CD14-positive monocyte (primary cell): ENCODE measurements around the gene GHRH. TPM values are rescaled to one million over a fixed set of nuclear protein-coding genes. Genes with fewer than 3 reads are reported as not detected.
A peak's percentile ranks its signal among the peaks of the same experiment; 100 is the strongest.

Source experiments
- DNase-seq, 3 donors: peaks; one replicate each; pipeline ENCODE4 v3.0.0-alpha.2; 2011 to 2022
- H2AFZ ChIP-seq: 2 replicates; pipeline ENCODE4 v1.6.0; 2012; ENCODE audit warnings: mild to moderate bottlenecking, low read depth, low read length, inconsistent platforms; ENCODE audit not compliant: insufficient read depth, poor library complexity, severe bottlenecking
- H3K27ac ChIP-seq, 2 donors: 1 replicate in 1 of 2; 2 replicates in 1 of 2; pipeline ENCODE4 v1.5.1; 2012 to 2013; ENCODE audit warnings: low read length in 2 of 2, control low read depth in 1 of 2, inconsistent platforms in 1 of 2, low read depth in 1 of 2, mild to moderate bottlenecking in 1 of 2
- H3K27me3 ChIP-seq, 2 donors: one replicate each; pipeline versions ENCODE4 v1.6.0 to v1.6.1; 2011 to 2013; ENCODE audit warnings: low read length in 2 of 2; ENCODE audit not compliant: control insufficient read depth in 2 of 2, insufficient read depth in 2 of 2
- H3K36me3 ChIP-seq, 2 donors: replicated peaks in 1 of 2; 1 replicate in 1 of 2; 2 replicates in 1 of 2; pipeline versions ENCODE4 v1.5.1 to v1.6.1; 2012 to 2013; ENCODE audit warnings: low read length in 2 of 2, control low read depth in 1 of 2, inconsistent platforms in 1 of 2, mild to moderate bottlenecking in 1 of 2; ENCODE audit not compliant: insufficient read depth in 2 of 2, control insufficient read depth in 1 of 2
- H3K4me1 ChIP-seq, 2 donors: 1 replicate in 1 of 2; 2 replicates in 1 of 2; pipeline versions ENCODE4 v1.5.1 to v1.6.1; 2012 to 2013; ENCODE audit warnings: low read length in 2 of 2, control low read depth in 1 of 2, inconsistent platforms in 1 of 2, mild to moderate bottlenecking in 1 of 2, moderate library complexity in 1 of 2; ENCODE audit not compliant: insufficient read depth in 2 of 2, control insufficient read depth in 1 of 2
- H3K4me2 ChIP-seq: replicated peaks from 2 replicates; pipeline ENCODE3; 2012; ENCODE audit warnings: low read length, moderate library complexity, mild to moderate bottlenecking; ENCODE audit not compliant: poor library complexity, severe bottlenecking; ENCODE audit errors: extremely low read depth
- H3K4me3 ChIP-seq, 3 experiments: fragments of 200-600 bp in 1 of 3; sonication (generic) in 1 of 3; replicated peaks in 1 of 3; 1 replicate in 2 of 3; 2 replicates in 1 of 3; pipeline ENCODE4 v1.5.1; 2011 to 2013; ENCODE audit warnings: low read length in 3 of 3, mild to moderate bottlenecking in 3 of 3, control low read depth in 2 of 3, low read depth in 2 of 3, inconsistent platforms in 1 of 3, moderate library complexity in 1 of 3
- H3K79me2 ChIP-seq: 2 replicates; pipeline ENCODE4 v1.6.0; 2012; ENCODE audit warnings: mild to moderate bottlenecking, control low read depth, inconsistent platforms, low read length, moderate library complexity; ENCODE audit not compliant: insufficient read depth
- H3K9ac ChIP-seq: 2 replicates; pipeline ENCODE4 v1.6.0; 2017; ENCODE audit warnings: low read length, mild to moderate bottlenecking; ENCODE audit not compliant: insufficient read depth, poor library complexity, severe bottlenecking
- H3K9me3 ChIP-seq, 2 donors: replicated peaks in 1 of 2; 1 replicate in 1 of 2; 2 replicates in 1 of 2; pipeline versions ENCODE4 v1.5.1 to v1.6.1; 2012 to 2013; ENCODE audit warnings: low read length in 2 of 2, control low read depth in 1 of 2; ENCODE audit not compliant: control insufficient read depth in 1 of 2, insufficient read depth in 1 of 2
- H4K20me1 ChIP-seq: 2 replicates; pipeline ENCODE4 v1.6.0; 2012; ENCODE audit warnings: mild to moderate bottlenecking, low read length, control low read depth, moderate library complexity; ENCODE audit not compliant: insufficient read depth
- H3K27ac Mint-ChIP-seq, 7 donors: one replicate each; pipeline ENCODE4 v1.8.0; 2020; ENCODE audit warnings: mild to moderate bottlenecking in 7 of 7, mixed read lengths in 7 of 7, moderate library complexity in 6 of 7, inconsistent platforms in 2 of 7
- H3K27me3 Mint-ChIP-seq, 3 donors: one replicate each; pipeline ENCODE4 v1.8.0; 2021 to 2022; ENCODE audit warnings: low read depth in 3 of 3, mild to moderate bottlenecking in 3 of 3, mixed read lengths in 3 of 3, moderate library complexity in 3 of 3, inconsistent platforms in 1 of 3
- H3K36me3 Mint-ChIP-seq, 2 donors: one replicate each; pipeline ENCODE4 v1.8.0; 2020; ENCODE audit warnings: mixed read lengths in 2 of 2, inconsistent platforms in 1 of 2, mild to moderate bottlenecking in 1 of 2
- H3K4me1 Mint-ChIP-seq: one replicate; pipeline ENCODE4 v1.8.0; 2020; ENCODE audit warnings: mild to moderate bottlenecking, mixed read lengths
- H3K4me3 Mint-ChIP-seq, 2 donors: one replicate each; pipeline ENCODE4 v1.8.0; 2020; ENCODE audit warnings: mild to moderate bottlenecking in 2 of 2, mixed read lengths in 2 of 2, moderate library complexity in 1 of 2
- H3K9me3 Mint-ChIP-seq, 7 donors: one replicate each; pipeline ENCODE4 v1.8.0; 2020 to 2022; ENCODE audit warnings: mixed read lengths in 7 of 7, mild to moderate bottlenecking in 6 of 7, moderate library complexity in 6 of 7, inconsistent platforms in 2 of 7
- CTCF ChIP-seq: fragments of 200-600 bp; IDR thresholded peaks from one replicate; pipeline ENCODE4 v1.8.0; 2022; ENCODE audit warnings: antibody characterized with exemption, mild to moderate bottlenecking
- WGBS: methylation state at CpG from one replicate; pipeline ENCODE4 v1.1.5; 2013; ENCODE audit warnings: missing lambda C conversion rate; ENCODE audit not compliant: insufficient coverage; 5-methylcytosine and 5-hydroxymethylcytosine counted together
- intact Hi-C, 2 donors: fragments of 100-400 bp; cut with micrococcal nuclease; formaldehyde crosslinking; loops; one replicate each; pipeline versions ENCODE4 v1.15.0 to v1.15.1; 2023
- polyA plus RNA-seq, 3 donors: library from polyadenylated mRNA; depleted of rRNA in 1 of 3; unstranded in 2 of 3; stranded (reverse) in 1 of 3; fragments of 300-500 nt in 2 of 3; fragments of >200 nt in 1 of 3; fragmentation: Illumina TruSeq in 2 of 3; gene quantifications; 1 replicate in 2 of 3; 2 replicates in 1 of 3; pipeline ENCODE4 v1.2.3, GENCODE V29; 2012 to 2021

Gene GHRH
- polyA plus RNA-seq, 3 donors, result not detected

- Histone ChIP-seq H3K4me3 (no peak overlapping the region), H3K4me2 (no peak overlapping the region), H3K79me2 (no peaks in the 10 kb centered on the region), H4K20me1 (no peaks in the 10 kb centered on the region), H3K36me3 (peaks cover 81 to 86% of the 10 kb centered on the region in 2 donors), H3K27me3 (no peaks in the 10 kb centered on the region), H3K9me3 (no peaks in the 10 kb centered on the region), H2AFZ (no peak overlapping the region), H3K9ac (no peak overlapping the region), H3K27ac (peak overlapping the region in 1 of 2 donors; percentile 28), H3K4me1 (peaks cover 13 to 16% of the 10 kb centered on the region in 2 donors)
- Mint-ChIP-seq H3K27ac (peak overlapping the region in 3 of 7 donors; percentile 10 to 62 (median 33)), H3K4me1 (peaks cover 14% of the 10 kb centered on the region), H3K27me3 (peaks cover 0 to 3% (median 2%) of the 10 kb centered on the region in 3 donors), H3K4me3 (no peak overlapping the region), H3K9me3 (no peaks in the 10 kb centered on the region), H3K36me3 (peaks cover 81 to 87% of the 10 kb centered on the region in 2 donors)
- no peak for TF ChIP-seq CTCF
- intact Hi-C loops, result no loop called here
- no peak for DNase-seq
- WGBS, result 100% methylated on average over 3 of the region's 3 CpGs
These were observed 34.7 kb downstream of the GHRH start for GRCh38 chr20:37226889-37227288.

- Mint-ChIP-seq H3K4me1 (peaks cover 14% of the 10 kb centered on the region), H3K4me3 (no peak overlapping the region), H3K27me3 (peaks cover 0 to 3% (median 0%) of the 10 kb centered on the region in 3 donors), H3K9me3 (no peaks in the 10 kb centered on the region), H3K27ac (peak overlapping the region in 1 of 7 donors; percentile 75), H3K36me3 (peaks cover 66 to 86% of the 10 kb centered on the region in 2 donors)
- Histone ChIP-seq H4K20me1 (no peaks in the 10 kb centered on the region), H3K4me1 (peaks cover 13 to 16% of the 10 kb centered on the region in 2 donors), H3K9ac (no peak overlapping the region), H3K4me2 (no peak overlapping the region), H3K27me3 (no peaks in the 10 kb centered on the region), H2AFZ (no peak overlapping the region), H3K79me2 (no peaks in the 10 kb centered on the region), H3K9me3 (no peaks in the 10 kb centered on the region), H3K36me3 (peaks cover 63 to 86% of the 10 kb centered on the region in 2 donors), H3K27ac (peak overlapping the region in 1 of 2 donors; percentile 81), H3K4me3 (no peak overlapping the region)
- TF ChIP-seq CTCF, result no peak
- WGBS, result 100% methylated on average over 5 of the region's 5 CpGs
- no peak for DNase-seq
- intact Hi-C loops, result no loop called here
These were observed 36.5 kb downstream of the GHRH start for GRCh38 chr20:37225146-37225545.
